GM18909 (cell line): ENCODE results near the gene DQX1.
"Not testable (repeated sequence)": the region's sequence is repeated elsewhere in the genome, so short reads cannot be mapped to it uniquely, and the experiment has no call there.

ENCODE experiments used
- ATAC-seq: cut with Tn5 transposase; IDR thresholded peaks from one replicate; pipeline ENCODE4 v1.9.1; 2021; ENCODE audit warnings: mild to moderate bottlenecking; ENCODE audit not compliant: unreplicated experiment, poor library complexity

The DQX1 gene

GRCh38 chr2:74498500-74499266, 27.3 kb downstream of the DQX1 start:
- ATAC-seq, result no peak

DNA sequence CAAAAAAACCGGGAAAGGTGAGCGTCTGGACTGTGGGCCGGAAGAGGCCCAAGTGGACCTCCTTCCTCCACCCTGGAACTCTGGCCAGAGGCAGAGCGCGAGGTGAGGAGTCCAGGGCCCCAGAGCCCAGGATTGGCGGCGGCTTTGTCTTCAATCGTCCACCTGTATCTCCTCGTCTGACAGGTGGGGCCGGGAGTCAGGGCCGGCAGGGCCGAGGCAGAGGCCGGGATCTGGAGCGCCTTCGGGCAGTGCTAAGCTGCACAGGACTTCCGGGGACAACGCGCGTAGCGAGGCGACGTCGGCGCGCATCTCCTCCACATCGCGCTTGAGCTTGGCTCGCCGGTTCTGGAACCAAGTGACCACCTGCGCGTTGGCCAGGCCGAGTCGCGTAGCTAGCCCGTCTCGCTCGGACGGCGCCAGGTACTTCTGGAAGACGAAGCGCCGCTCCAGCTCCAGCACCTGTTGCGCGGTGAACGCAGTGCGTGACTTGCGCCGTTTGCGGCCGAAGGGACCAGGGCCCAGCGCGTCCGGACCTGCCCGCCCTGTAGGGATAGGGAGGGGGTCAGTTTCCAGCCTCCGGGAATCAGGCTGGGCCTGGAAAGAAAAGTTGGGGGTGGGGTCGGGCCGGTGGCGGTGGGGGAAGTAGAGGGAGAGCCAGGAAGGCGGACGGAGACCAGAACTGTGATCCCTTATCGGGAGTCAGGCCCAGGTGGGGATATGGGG, 28.1 kb downstream of the DQX1 start:
- ATAC-seq, result no peak

DNA sequence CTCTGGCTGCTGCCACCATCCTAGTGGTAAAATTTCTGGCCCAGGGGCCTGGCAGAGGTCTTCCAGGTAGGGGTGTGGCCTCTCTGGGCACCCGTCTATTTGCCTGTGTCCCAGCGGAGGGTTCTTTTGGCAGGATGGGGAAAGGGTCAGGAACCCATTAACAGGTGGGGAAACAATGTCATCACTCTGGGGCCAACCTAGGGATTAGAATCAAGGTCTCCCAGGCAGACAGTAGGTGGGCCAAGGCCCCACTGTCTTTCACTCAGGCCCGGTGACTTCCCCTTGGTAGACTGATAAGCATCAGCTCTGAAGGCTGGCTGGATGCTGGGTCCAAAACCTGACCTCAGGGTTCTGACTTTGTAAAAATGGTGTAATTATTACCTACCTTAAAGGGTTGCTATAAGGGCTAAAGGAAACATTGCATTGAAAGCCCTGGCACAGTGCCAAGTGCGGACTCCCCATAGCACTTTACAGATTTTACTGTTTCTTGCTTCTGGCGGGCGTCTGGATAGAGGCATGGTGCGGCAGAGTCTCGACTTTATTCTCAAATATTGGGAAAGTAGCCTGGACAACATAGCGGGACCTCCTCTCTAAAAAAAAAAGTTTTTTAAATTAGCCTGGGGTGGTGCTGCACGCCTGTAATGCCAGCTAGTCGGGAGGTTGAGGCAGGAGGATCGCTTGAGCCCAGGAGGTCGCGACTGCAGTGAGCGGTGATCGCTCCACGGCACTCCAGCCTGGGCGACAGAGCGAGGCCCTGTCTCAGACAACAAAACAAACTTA, 28.8 kb downstream of the DQX1 start:
- no peak for ATAC-seq

DNA sequence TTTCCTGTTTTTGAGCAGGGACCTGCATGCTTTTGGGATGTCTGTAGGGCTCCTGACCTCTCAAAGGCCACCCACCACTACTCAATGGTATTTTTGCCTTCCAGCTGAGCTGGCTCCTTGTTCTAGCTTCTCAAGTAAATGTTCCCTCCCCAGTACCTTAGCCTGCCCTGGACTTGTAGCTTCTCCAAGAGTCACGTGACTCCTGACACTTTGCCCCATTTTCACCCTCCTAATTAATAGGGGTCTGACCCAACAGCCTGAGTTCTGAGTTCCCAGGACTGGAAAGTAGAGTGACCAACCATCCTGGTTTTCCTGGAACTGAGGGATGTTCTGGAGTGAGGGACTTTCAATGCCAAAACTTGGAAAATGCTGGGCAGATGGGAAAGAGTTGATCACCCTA, 30.6 kb downstream of the DQX1 start:
- ATAC-seq, result no peak

GRCh38 chr2:74493546-74493945, 32.5 kb downstream of the DQX1 start:
- ATAC-seq, result no peak

DNA sequence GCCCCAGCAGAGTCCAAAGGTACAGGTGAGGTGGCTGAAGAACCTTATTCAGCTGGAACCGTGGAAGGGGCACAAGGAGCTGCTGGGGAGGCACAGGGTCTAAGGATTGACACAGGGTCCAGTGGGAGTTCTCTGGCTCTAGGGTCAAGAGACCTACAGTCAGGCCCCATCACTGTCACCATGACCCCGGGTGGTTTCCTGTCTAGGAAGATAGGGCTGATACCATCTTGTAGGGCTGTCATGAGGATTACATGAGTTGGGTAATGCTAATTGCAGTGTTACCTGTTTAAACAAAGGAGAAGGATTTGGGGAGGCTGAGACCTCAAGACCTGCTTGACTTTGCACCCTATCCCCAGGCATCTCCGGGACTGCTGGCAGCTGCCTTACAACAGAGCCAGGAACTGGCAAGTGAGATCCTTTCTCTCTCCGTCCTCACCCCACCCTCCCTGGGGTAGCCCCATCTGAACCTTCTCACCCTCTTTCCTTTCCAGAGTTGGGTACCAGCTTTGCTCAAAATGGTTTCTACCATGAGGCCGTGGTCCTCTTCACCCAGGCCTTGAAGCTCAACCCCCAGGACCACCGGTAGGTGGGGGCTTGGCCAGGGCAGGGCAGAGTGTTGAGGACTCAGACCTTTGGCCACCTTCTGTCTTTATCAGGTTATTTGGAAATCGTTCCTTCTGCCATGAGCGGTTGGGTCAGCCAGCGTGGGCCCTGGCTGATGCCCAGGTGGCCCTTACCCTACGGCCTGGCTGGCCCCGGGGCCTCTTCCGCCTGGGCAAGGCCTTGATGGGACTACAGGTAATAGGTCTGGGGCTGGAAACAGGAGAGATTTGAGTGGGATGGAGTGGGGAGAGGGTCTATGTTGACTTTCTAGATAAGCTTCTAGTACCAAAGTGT, 34.1 kb downstream of the DQX1 start:
- no peak for ATAC-seq

GRCh38 chr2:74489906-74490305, 36.1 kb downstream of the DQX1 start:
- no peak for ATAC-seq

GRCh38 chr2:74488643-74489481, 37.2 kb downstream of the DQX1 start:
- ATAC-seq, result no peak

GRCh38 chr2:74486141-74486540, 39.9 kb downstream of the DQX1 start:
- no peak for ATAC-seq

GRCh38 chr2:74483675-74484164, 42.3 kb downstream of the DQX1 start:
- not testable (repeated sequence) for ATAC-seq

DNA sequence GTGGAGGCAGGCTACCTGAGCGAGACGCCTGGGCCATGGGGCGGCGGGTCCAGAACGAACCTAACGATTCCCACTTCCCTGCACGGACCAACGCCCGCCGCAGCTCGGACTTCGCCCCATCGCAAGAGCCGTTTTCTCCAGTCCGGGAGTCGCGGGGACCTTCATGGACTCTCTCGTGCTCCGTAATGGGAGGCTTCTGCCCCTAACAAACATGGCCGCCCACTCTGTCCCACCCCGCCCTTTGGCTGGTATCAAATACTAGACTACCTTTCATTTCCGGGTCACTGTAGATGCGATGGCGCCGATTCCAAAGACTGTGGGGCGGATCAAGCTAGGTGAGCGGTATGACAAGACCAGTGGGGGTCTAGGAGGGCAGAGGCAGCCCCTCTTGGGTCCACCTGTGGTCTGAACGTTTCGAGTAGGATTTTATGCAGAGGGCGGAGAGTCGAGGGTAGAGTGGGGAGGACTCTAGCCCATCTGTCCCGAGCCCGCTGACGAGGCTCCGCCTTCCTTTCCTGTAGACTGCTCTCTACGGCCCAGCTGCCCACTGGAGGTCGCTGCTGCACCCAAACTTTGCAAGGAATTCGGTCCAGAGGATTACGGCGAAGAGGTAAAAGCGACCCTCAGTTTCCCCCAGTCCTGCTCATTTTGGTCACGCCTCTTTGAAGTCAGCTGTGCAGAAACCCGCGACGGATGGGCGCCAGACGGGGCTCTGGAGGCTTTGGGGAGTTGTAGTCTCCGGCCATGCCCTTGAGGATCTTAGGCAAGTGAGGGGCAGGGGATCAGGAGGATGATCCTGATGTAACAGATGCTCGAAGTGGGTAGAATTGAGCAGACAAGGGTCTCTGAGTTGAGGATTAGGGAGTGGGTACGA, 43.0 kb downstream of the DQX1 start, which contains the start of the genes CCDC142 and TTC31:
CCDC142 (minus strand) TSS at position 198 of the 874 bp plus-strand sequence; CDS start at position 37, 161 bp downstream.
TTC31 (plus strand) TSS at position 281 of the 874 bp plus-strand sequence; CDS start at position 296, 15 bp downstream.
- ATAC-seq, result peak; percentile 92

DNA sequence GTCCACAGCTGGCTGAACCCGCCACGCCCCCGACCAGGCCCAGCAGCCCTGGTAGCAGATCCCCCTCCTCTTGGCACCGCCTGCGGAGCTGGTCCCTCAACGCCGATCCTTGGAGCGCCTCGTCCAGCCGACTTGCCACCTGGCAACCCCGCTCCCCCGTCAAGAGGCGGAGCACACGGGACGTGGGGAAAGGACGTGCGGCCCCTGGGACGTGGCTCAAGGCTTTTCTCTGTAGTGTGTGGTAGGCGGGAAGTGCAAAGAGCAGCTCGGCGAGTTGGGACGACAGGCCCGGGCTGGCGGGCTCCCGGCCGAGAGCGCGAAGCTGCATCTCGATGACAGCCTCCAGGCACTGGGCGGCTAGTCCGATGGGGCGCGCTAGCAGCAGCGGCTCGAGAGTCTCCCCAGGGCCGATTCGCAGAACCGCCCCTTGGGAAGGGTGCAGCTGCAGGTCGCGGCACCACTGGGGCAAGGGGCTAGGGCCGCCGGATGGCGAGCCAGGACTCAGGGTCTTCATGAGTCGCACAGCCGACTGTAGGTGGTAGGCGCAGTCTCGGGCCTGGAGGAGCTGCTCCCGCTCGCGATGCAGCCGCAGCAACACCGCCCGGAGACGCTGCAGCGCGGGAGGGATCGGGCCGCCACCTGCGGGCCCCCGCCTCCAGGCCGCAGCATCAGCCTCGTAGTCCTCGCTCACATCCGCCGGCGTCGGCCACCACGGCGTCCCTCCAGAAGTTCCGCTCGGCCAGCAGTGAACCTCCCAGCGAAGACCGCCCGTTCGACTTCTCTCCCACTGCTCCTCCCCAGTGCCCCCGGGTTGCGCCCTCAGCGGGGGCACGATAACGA, 43.9 kb downstream of the DQX1 start:
- peak; percentile 43 for ATAC-seq

- no peak for ATAC-seq
These were observed 44.6 kb downstream of the DQX1 start for GRCh38 chr2:74481431-74481830.

DNA sequence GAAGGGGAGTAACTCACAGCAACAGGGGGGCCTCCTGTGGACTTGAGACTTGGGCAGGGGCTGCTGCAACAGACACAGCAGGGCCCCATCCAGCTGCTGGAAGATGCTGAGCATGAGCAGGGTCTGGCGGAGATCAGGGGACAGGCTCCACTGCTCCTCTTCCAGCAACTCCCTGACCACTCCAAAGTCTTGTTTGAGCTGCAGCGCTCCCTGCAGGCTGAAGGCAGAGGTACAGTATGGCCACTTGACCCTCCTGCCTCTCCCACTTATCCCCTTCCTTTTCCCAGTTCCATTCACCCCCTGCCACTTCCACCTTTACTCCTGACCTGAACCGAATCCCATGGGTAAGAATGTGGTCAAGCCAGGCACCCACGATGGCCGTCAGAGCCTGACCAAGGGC, 51.1 kb downstream of the DQX1 start:
- ATAC-seq, result no peak

GRCh38 chr2:74474481-74474880, 51.5 kb downstream of the DQX1 start:
- no peak for ATAC-seq

DNA sequence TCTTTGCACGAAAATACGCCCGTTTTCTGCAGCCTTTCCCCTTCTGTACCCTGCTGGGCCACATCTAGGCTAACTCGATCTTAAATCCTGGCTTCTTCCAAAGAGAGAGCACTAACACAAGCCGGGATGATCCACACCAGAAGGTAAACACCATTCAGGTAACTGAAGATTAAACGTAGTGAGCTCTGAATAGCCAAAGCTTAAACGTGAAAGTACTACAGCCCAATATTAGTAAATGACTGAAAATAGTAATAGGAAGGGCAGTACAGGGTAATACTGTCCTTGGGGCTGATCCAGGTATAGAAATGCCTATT, 53.1 kb downstream of the DQX1 start:
- ATAC-seq, result peak; percentile 3
